Liver (tissue), 9 donors: Measurements from ENCODE around the gene AIF1. TPM values are rescaled to one million over a fixed set of nuclear protein-coding genes. Genes with fewer than 3 reads are reported as not detected.

Source experiments
- DNase-seq: peaks from one replicate; pipeline ENCODE4 v3.0.0-alpha.2; 2017; ENCODE audit warnings: low spot score
- H3K27ac ChIP-seq, 2 donors: one replicate each; pipeline ENCODE4 v1.7.0; 2013; ENCODE audit warnings: inconsistent platforms in 2 of 2, low read length in 2 of 2, control low read depth in 1 of 2, low read depth in 1 of 2, mild to moderate bottlenecking in 1 of 2
- H3K27me3 ChIP-seq, 4 donors: one replicate each; pipeline versions ENCODE4 v1.6.1 to v1.7.0; 2013; ENCODE audit warnings: low read length in 3 of 4, inconsistent platforms in 1 of 4, mild to moderate bottlenecking in 1 of 4, moderate library complexity in 1 of 4; ENCODE audit not compliant: control insufficient read depth in 4 of 4, insufficient read depth in 4 of 4
- H3K36me3 ChIP-seq, 4 donors: one replicate each; pipeline versions ENCODE4 v1.6.1 to v1.7.0; 2013; ENCODE audit warnings: low read length in 3 of 4, mild to moderate bottlenecking in 3 of 4, low read depth in 1 of 4, moderate library complexity in 1 of 4; ENCODE audit not compliant: control insufficient read depth in 4 of 4, insufficient read depth in 3 of 4
- H3K4me1 ChIP-seq, 4 donors: one replicate each; pipeline versions ENCODE4 v1.6.1 to v1.7.0; 2013; ENCODE audit warnings: low read length in 3 of 4, mild to moderate bottlenecking in 3 of 4, moderate library complexity in 1 of 4; ENCODE audit not compliant: control insufficient read depth in 4 of 4, insufficient read depth in 4 of 4
- H3K4me3 ChIP-seq, 3 donors: one replicate each; pipeline versions ENCODE4 v1.6.1 to v1.7.0; 2013; ENCODE audit warnings: low read length in 3 of 3, control low read depth in 1 of 3, low read depth in 1 of 3, mild to moderate bottlenecking in 1 of 3
- H3K9ac ChIP-seq, 2 donors: one replicate each; pipeline ENCODE4 v1.7.0; 2013; ENCODE audit warnings: low read length in 2 of 2, mild to moderate bottlenecking in 2 of 2, moderate library complexity in 2 of 2, control low read depth in 1 of 2, low read depth in 1 of 2
- H3K9me3 ChIP-seq, 4 donors: one replicate each; pipeline versions ENCODE4 v1.6.1 to v1.7.0; 2013; ENCODE audit warnings: low read length in 3 of 4; ENCODE audit not compliant: control insufficient read depth in 4 of 4
- CTCF ChIP-seq: fragments of 150-350 bp; IDR thresholded peaks from 2 replicates; pipeline ENCODE4 v1.5.1; 2017; ENCODE audit warnings: improper control_type of control experiment, low read depth, low read length; ENCODE audit not compliant: missing input control
- EGR1 ChIP-seq, 2 donors: IDR thresholded peaks; 2 replicates each; pipeline ENCODE4 v1.6.1; 2016 to 2018; ENCODE audit warnings: antibody characterized with exemption in 2 of 2, low read depth in 2 of 2
- FOXA1 ChIP-seq: IDR thresholded peaks from 2 replicates; pipeline ENCODE4 v1.6.1; 2016; ENCODE audit warnings: antibody characterized with exemption
- FOXA2 ChIP-seq: IDR thresholded peaks from 2 replicates; pipeline ENCODE4 v1.6.1; 2016; ENCODE audit warnings: antibody characterized with exemption
- HNF4A ChIP-seq, 2 donors: conservative IDR thresholded peaks; 2 replicates each; pipeline ENCODE4 v1.6.1; 2016; ENCODE audit warnings: antibody characterized with exemption in 2 of 2, mild to moderate bottlenecking in 2 of 2
- JUND ChIP-seq, 2 donors: IDR thresholded peaks; 2 replicates each; pipeline ENCODE4 v1.6.1; 2016; ENCODE audit warnings: antibody characterized with exemption in 2 of 2
- MAX ChIP-seq: IDR thresholded peaks from 2 replicates; pipeline ENCODE4 v1.6.1; 2016; ENCODE audit warnings: antibody characterized with exemption
- NR2F2 ChIP-seq: IDR thresholded peaks from 2 replicates; pipeline ENCODE4 v1.6.1; 2016; ENCODE audit warnings: antibody characterized with exemption
- REST ChIP-seq: IDR thresholded peaks from 2 replicates; pipeline ENCODE4 v1.6.1; 2016; ENCODE audit warnings: antibody characterized with exemption, mild to moderate bottlenecking
- RXRA ChIP-seq, 2 donors: IDR thresholded peaks; 2 replicates each; pipeline ENCODE4 v1.6.1; 2017 to 2018; ENCODE audit warnings: antibody characterized with exemption in 2 of 2, mild to moderate bottlenecking in 1 of 2
- SP1 ChIP-seq: IDR thresholded peaks from 2 replicates; pipeline ENCODE4 v1.6.1; 2018; ENCODE audit warnings: antibody characterized with exemption, mild to moderate bottlenecking
- TAF1 ChIP-seq: conservative IDR thresholded peaks from 2 replicates; pipeline ENCODE4 v1.6.1; 2016; ENCODE audit warnings: antibody characterized with exemption, mild to moderate bottlenecking
- YY1 ChIP-seq: IDR thresholded peaks from 2 replicates; pipeline ENCODE4 v1.6.1; 2016; ENCODE audit warnings: antibody characterized with exemption, mild to moderate bottlenecking
- ZBTB33 ChIP-seq: IDR thresholded peaks from 2 replicates; pipeline ENCODE4 v1.6.1; 2016; ENCODE audit warnings: antibody characterized with exemption
- WGBS: extraction: QIAGEN DNeasy Blood & Tissue Kit; methylation state at CpG from one replicate; pipeline ENCODE4 v1.1.7; 2013; 5-methylcytosine and 5-hydroxymethylcytosine counted together
- polyA plus RNA-seq, 2 donors: library from polyadenylated mRNA; stranded (reverse) in 1 of 2; unstranded in 1 of 2; fragments of 200-250 nt in 1 of 2; fragments of >200 nt in 1 of 2; fragmentation: Nextera tagmentation in 1 of 2; extraction: Ambion mirVana in 1 of 2; gene quantifications; one replicate each; pipeline versions ENCODE4 v1.2.1 to v1.2.3, GENCODE V29; 2013 to 2015
- total RNA-seq, 2 donors: library from RNA; depleted of rRNA; stranded (reverse); fragments of >200 nt; gene quantifications; one replicate each; pipeline ENCODE4 v1.2.3, GENCODE V29; 2014
- donor health status: healthy.
- donor health status: healthy.
- donor health status: healthy.
- donor health status: healthy.
- donor health status: healthy.

AIF1 gene
- total and polyA plus RNA-seq, 4 donors, result 12.2 to 46.8 (median 26.7) TPM

- Histone ChIP-seq H3K4me3 (peak within 1 kb of the TSS; percentile 87 to 96 (median 90)), H3K9ac (peak within 1 kb of the TSS; percentile 84 to 97), H3K4me1 (peaks cover 4 to 14% (median 7%) of the 10 kb centered on the region in 4 donors), H3K36me3 (peaks cover 8 to 23% (median 20%) of the 10 kb centered on the region in 4 donors), H3K9me3 (no peaks in the 10 kb centered on the region), H3K27me3 (no peaks in the 10 kb centered on the region), H3K27ac (peak within 1 kb of the TSS; percentile 93 to 96)
- 1% methylated on average over 67 of the region's 67 CpGs for WGBS
- peak; percentile 80 for DNase-seq
- TF ChIP-seq JUND (IDR thresholded peaks at IDR 0.05) (no peak), TAF1 (peak; percentile 16), MAX (no peak), FOXA1 (no peak), NR2F2 (no peak), FOXA2 (no peak), REST (no peak), HNF4A (conservative IDR thresholded peaks at IDR 0.05) (no peak), RXRA (IDR thresholded peaks at IDR 0.05) (peak in 1 of 2 donors; percentile 1), SP1 (peak; percentile 46), YY1 (peak; percentile 86), EGR1 (IDR thresholded peaks at IDR 0.05; ENCODE audit: low read depth in 2 of 2) (peak in 1 of 2 donors; percentile 6), CTCF (no peak), ZBTB33 (no peak)
Observed at GRCh38 chr6:31620586-31621319, 5.7 kb downstream of the AIF1 start, which contains the start of gene PRRC2A. TSS of gene PRRC2A (plus strand) at chr6:31620715. CDS start at chr6:31622790, 2,075 bp downstream.
